SU-DHL-6 (cell line): ENCODE results near the gene PROSER1.
"Not testable (repeated sequence)": the region's sequence is repeated elsewhere in the genome, so short reads cannot be mapped to it uniquely, and the experiment has no call there.

Experiments
- H2AFZ ChIP-seq: fragments of 200-600 bp; sonication (generic); 2 replicates; pipeline ENCODE4 v1.6.1; 2014; ENCODE audit warnings: low read depth, mild to moderate bottlenecking, moderate library complexity, mixed read lengths, antibody characterized with exemption, low read length; ENCODE audit not compliant: severe bottlenecking
- H3F3A ChIP-seq: fragments of 200-600 bp; shearing (Covaris generic); 2 replicates; pipeline ENCODE4 v1.6.0; 2016; ENCODE audit warnings: antibody characterized with exemption, mild to moderate bottlenecking; ENCODE audit not compliant: insufficient read depth
- H3K27ac ChIP-seq: fragments of 200-600 bp; sonication (generic); 2 replicates; pipeline ENCODE4 v1.5.1; 2016; ENCODE audit warnings: low read depth, mild to moderate bottlenecking, low read length, moderate library complexity, mixed read lengths
- H3K27me3 ChIP-seq: fragments of 200-600 bp; sonication (generic), shearing (Covaris generic); 2 replicates; pipeline ENCODE4 v1.6.0; 2014; ENCODE audit warnings: mild to moderate bottlenecking, low read length
- H3K36me3 ChIP-seq: fragments of 200-600 bp; sonication (generic); 2 replicates; pipeline ENCODE4 v1.6.1; 2014; ENCODE audit warnings: mild to moderate bottlenecking, low read length, mixed read lengths
- H3K4me2 ChIP-seq: fragments of 300-600, 200-600 bp; shearing (Covaris generic), sonication (generic); 2 replicates; pipeline ENCODE4 v1.6.0; 2014; ENCODE audit warnings: low read length, low read depth, mild to moderate bottlenecking; ENCODE audit not compliant: poor library complexity, severe bottlenecking
- H3K4me3 ChIP-seq: fragments of 200-600 bp; sonication (generic); 2 replicates; pipeline ENCODE4 v1.5.1; 2014; ENCODE audit warnings: antibody characterized with exemption, low read length, mild to moderate bottlenecking, mixed read lengths; ENCODE audit not compliant: insufficient read depth, poor library complexity, severe bottlenecking
- H3K79me2 ChIP-seq: fragments of 200-600 bp; sonication (generic); 2 replicates; pipeline ENCODE4 v1.6.1; 2014; ENCODE audit warnings: mild to moderate bottlenecking, low read length, moderate library complexity; ENCODE audit not compliant: insufficient read depth
- H3K9ac ChIP-seq: fragments of 200-600 bp; sonication (generic); 2 replicates; pipeline ENCODE4 v1.7.0; 2014; ENCODE audit warnings: mild to moderate bottlenecking, low read length
- H3K9me2 ChIP-seq: fragments of 200-600 bp; sonication (generic); replicated peaks from 2 replicates; pipeline ENCODE4 v1.6.1; 2014; ENCODE audit warnings: low read length; ENCODE audit not compliant: insufficient read depth
- H3K9me3 ChIP-seq: fragments of 200-600 bp; sonication (generic); 2 replicates; pipeline ENCODE4 v1.6.1; 2014; ENCODE audit warnings: low read length, mixed read lengths; ENCODE audit not compliant: insufficient read depth
- H4K20me1 ChIP-seq: fragments of 200-600 bp; sonication (generic); 2 replicates; pipeline ENCODE4 v1.6.1; 2014; ENCODE audit warnings: low read depth, mild to moderate bottlenecking, antibody characterized with exemption, low read length, moderate library complexity, mixed read lengths
- EZH2phosphoT487 ChIP-seq: fragments of 200-600 bp; sonication (generic), shearing (Covaris generic); conservative IDR thresholded peaks from 2 replicates; pipeline ENCODE4 v1.6.1; 2018; ENCODE audit warnings: mild to moderate bottlenecking, antibody characterized with exemption, low read length, moderate library complexity, mixed read lengths
- TF ChIP-seq, protein P1 (sequence below): fragments of 200-600 bp; sonication (generic); IDR thresholded peaks from one replicate; pipeline ENCODE4 v1.5.1; 2017; ENCODE audit warnings: antibody characterized with exemption, mild to moderate bottlenecking, low read length, moderate library complexity; ENCODE audit not compliant: insufficient read depth, poor library complexity, severe bottlenecking

Gene PROSER1

GRCh38 chr13:39016787-39017186 lies 21.1 kb downstream of the PROSER1 start:
- Histone ChIP-seq H3K9me2 (no peaks in the 10 kb centered on the region), H3K27me3 (no peaks in the 10 kb centered on the region), H3K4me3 (no peak overlapping the region), H3K9me3 (no peaks in the 10 kb centered on the region), H4K20me1 (no peaks in the 10 kb centered on the region), H3K4me2 (no peak overlapping the region), H3K36me3 (peaks cover 43% of the 10 kb centered on the region; the same call in 1 of the 2 replicates), H3K27ac (no peak overlapping the region), H3K9ac (no peak overlapping the region), H3F3A (no peaks in the 10 kb centered on the region), H3K79me2 (no peaks in the 10 kb centered on the region), H2AFZ (no peak overlapping the region)
- TF ChIP-seq, protein P1, sequence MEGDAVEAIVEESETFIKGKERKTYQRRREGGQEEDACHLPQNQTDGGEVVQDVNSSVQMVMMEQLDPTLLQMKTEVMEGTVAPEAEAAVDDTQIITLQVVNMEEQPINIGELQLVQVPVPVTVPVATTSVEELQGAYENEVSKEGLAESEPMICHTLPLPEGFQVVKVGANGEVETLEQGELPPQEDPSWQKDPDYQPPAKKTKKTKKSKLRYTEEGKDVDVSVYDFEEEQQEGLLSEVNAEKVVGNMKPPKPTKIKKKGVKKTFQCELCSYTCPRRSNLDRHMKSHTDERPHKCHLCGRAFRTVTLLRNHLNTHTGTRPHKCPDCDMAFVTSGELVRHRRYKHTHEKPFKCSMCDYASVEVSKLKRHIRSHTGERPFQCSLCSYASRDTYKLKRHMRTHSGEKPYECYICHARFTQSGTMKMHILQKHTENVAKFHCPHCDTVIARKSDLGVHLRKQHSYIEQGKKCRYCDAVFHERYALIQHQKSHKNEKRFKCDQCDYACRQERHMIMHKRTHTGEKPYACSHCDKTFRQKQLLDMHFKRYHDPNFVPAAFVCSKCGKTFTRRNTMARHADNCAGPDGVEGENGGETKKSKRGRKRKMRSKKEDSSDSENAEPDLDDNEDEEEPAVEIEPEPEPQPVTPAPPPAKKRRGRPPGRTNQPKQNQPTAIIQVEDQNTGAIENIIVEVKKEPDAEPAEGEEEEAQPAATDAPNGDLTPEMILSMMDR: peak; percentile 46
- no peak for TF ChIP-seq EZH2phosphoT487

DNA sequence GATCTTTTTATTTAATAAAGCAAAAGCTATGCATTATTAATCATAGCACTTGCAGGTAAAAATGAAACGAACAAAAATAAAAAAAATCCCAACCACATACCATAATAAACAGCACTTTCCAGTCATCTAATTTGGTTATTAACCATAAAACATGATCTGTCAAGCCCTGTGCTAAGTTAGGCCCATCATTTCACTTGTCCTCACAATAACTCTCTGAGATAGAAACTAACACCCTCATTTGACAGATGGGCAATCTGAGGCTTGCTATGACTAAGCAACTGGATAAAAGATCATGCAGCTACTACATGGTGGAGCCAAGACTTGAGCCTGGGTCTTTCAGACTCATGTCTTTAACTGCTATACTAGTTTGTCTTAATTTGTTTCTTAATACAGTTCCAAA lies 21.8 kb downstream of the PROSER1 start:
- H3K9ac ChIP-seq: no peak overlapping the region
- H3K9me2 ChIP-seq: no peaks in the 10 kb centered on the region
- peaks cover 43% of the 10 kb centered on the region; the same call in 1 of the 2 replicates for H3K36me3 ChIP-seq
- H4K20me1 ChIP-seq: no peaks in the 10 kb centered on the region
- H3F3A ChIP-seq: no peaks in the 10 kb centered on the region
- H3K79me2 ChIP-seq: no peaks in the 10 kb centered on the region
- H2AFZ ChIP-seq: no peak overlapping the region
- TF ChIP-seq EZH2phosphoT487: no peak
- TF ChIP-seq, protein P1: no peak
- H3K27me3 ChIP-seq: no peaks in the 10 kb centered on the region
- no peak overlapping the region for H3K27ac ChIP-seq
- H3K4me2 ChIP-seq: no peak overlapping the region
- no peak overlapping the region for H3K4me3 ChIP-seq
- H3K9me3 ChIP-seq: no peaks in the 10 kb centered on the region

DNA sequence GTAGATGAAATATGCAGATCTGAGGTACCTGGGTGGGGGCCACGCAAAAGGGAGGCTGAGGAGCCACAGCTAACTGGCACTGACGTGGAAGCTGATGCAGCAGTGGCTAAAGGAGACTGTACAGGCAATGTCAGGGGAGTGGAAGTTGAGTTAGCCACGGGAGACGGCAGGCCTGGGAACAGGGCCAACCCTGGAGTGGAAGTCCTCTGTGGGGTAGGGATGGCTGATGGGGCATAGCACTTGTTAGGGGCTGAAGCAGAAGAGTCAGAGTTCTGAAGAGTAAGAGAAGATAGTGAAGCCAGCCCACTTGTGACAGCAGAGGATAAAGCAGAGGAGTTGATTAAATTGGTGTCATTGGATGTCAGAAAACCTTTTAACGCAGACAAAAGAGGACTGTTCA lies 24.4 kb downstream of the PROSER1 start:
- H3K27ac ChIP-seq: no peak overlapping the region
- H3K4me3 ChIP-seq: no peak overlapping the region
- H3F3A ChIP-seq: no peaks in the 10 kb centered on the region
- H3K36me3 ChIP-seq: peaks cover 56% of the 10 kb centered on the region; the same call in 1 of the 2 replicates
- H3K27me3 ChIP-seq: no peaks in the 10 kb centered on the region
- H4K20me1 ChIP-seq: no peaks in the 10 kb centered on the region
- H3K9me3 ChIP-seq: no peaks in the 10 kb centered on the region
- H3K79me2 ChIP-seq: no peaks in the 10 kb centered on the region
- no peaks in the 10 kb centered on the region for H3K9me2 ChIP-seq
- no peak for TF ChIP-seq EZH2phosphoT487
- H3K4me2 ChIP-seq: no peak overlapping the region
- no peak overlapping the region for H2AFZ ChIP-seq
- no peak overlapping the region for H3K9ac ChIP-seq

GRCh38 chr13:39012608-39013007 lies 25.3 kb downstream of the PROSER1 start:
- H3K27me3 ChIP-seq: no peaks in the 10 kb centered on the region
- H3K4me2 ChIP-seq: no peak overlapping the region
- no peaks in the 10 kb centered on the region for H3K79me2 ChIP-seq
- H3K27ac ChIP-seq: no peak overlapping the region
- H3K36me3 ChIP-seq: peaks cover 56% of the 10 kb centered on the region; the same call in 1 of the 2 replicates
- no peak overlapping the region for H3K9ac ChIP-seq
- H3F3A ChIP-seq: no peaks in the 10 kb centered on the region
- H3K4me3 ChIP-seq: no peak overlapping the region
- no peaks in the 10 kb centered on the region for H3K9me3 ChIP-seq
- no peak overlapping the region for H2AFZ ChIP-seq
- H3K9me2 ChIP-seq: no peaks in the 10 kb centered on the region
- no peak for TF ChIP-seq EZH2phosphoT487
- TF ChIP-seq, protein P1: no peak
- H4K20me1 ChIP-seq: no peaks in the 10 kb centered on the region

DNA sequence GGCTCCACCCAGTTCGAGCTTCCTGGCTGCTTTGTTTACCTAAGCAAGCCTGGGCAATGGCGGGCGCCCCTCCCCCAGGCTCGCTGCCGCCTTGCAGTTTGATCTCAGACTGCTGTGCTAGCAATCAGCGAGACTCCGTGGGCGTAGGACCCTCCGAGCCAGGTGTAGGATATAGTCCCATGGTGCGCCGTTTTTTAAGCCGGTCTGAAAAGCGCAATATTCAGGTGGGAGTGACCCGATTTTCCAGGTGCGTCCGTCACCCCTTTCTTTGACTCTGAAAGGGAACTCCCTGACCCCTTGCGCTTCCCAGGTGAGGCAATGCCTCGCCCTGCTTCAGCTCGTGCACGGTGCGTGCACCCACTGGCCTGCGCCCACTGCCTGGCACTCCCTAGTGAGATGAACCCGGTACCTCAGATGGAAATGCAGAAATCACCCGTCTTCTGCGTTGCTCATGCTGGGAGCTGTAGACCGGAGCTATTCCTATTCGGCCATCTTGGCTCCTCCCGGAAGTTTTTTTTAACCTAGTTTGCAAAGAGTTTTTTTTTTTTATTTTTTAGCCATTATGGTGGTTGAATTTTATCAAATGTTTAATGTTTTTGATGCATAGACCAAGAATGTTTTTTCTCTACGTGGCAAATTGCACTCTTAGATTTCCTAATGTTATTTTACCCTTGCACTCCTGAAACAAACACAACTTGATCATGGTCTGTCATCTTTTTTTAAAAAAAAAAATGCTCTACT lies 31.3 kb downstream of the PROSER1 start:
- H3K27ac ChIP-seq, H3K4me3 ChIP-seq, H2AFZ ChIP-seq, H3K27me3 ChIP-seq, H3F3A ChIP-seq, H3K9ac ChIP-seq, H3K4me2 ChIP-seq, H4K20me1 ChIP-seq, H3K9me3 ChIP-seq, H3K79me2 ChIP-seq, H3K9me2 ChIP-seq: not testable (repeated sequence)
- peaks cover 27% of the 10 kb centered on the region; the same call in 1 of the 2 replicates for H3K36me3 ChIP-seq
